ENCODE data around the gene PITPNB. TPM values are rescaled to one million over a fixed set of nuclear protein-coding genes. Genes with fewer than 3 reads are reported as not detected.

Gene PITPNB
- total and polyA plus RNA-seq, 2 experiments from 2014 or later = 50.9 to 56.0 TPM

DNA sequence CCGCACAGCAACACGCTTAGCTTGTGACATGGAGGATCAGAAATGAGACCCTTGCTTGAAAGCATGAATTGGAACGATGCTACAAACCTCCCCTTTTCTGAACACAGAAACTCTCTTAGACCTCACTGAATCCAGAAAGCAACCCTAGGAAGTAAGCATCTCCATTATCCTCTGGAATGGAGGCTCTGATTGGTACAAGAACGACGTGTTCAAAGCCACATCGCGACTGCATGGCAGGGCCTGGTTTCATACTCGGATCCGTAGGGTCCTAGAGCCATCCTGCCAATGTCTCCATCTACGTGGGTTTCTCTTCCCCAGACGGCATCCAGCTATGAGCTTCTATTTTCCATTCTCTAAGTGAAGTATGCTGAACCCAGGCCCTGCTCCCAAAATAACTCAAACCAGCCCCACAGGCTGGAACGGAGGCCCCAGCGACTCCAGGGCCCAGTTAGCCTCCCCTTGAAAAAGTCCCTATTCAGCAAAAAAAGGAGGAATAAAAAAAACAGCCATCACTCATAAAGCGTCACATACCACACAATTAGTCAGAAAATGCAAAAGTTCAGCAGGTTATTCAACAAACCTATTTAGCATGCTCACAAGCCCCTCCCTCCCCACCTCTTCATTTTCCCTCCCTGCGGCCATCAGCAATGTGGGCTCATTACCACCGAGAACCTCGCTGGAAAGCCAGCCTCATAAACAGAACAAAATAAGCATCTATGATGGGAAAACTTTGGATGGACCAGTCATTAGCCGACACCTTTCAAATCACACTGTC lies 110.4 kb downstream of the PITPNB start:
- H3K27me3 ChIP-seq (ENCODE audit: insufficient read depth) = peaks cover 11% of the 10 kb centered on the region
- H3K27me3 Mint-ChIP-seq (ENCODE audit: insufficient read depth, low read depth, poor library complexity) = peaks cover 20% of the 10 kb centered on the region
- no peak for TF ChIP-seq POLR2AphosphoS5 (IDR thresholded peaks at IDR 0.05; ENCODE audit: low read depth)
- TF ChIP-seq ZNF114 (CRISPR knock-in tag; IDR thresholded peaks at IDR 0.05) = no peak
- TF ChIP-seq, protein P1, sequence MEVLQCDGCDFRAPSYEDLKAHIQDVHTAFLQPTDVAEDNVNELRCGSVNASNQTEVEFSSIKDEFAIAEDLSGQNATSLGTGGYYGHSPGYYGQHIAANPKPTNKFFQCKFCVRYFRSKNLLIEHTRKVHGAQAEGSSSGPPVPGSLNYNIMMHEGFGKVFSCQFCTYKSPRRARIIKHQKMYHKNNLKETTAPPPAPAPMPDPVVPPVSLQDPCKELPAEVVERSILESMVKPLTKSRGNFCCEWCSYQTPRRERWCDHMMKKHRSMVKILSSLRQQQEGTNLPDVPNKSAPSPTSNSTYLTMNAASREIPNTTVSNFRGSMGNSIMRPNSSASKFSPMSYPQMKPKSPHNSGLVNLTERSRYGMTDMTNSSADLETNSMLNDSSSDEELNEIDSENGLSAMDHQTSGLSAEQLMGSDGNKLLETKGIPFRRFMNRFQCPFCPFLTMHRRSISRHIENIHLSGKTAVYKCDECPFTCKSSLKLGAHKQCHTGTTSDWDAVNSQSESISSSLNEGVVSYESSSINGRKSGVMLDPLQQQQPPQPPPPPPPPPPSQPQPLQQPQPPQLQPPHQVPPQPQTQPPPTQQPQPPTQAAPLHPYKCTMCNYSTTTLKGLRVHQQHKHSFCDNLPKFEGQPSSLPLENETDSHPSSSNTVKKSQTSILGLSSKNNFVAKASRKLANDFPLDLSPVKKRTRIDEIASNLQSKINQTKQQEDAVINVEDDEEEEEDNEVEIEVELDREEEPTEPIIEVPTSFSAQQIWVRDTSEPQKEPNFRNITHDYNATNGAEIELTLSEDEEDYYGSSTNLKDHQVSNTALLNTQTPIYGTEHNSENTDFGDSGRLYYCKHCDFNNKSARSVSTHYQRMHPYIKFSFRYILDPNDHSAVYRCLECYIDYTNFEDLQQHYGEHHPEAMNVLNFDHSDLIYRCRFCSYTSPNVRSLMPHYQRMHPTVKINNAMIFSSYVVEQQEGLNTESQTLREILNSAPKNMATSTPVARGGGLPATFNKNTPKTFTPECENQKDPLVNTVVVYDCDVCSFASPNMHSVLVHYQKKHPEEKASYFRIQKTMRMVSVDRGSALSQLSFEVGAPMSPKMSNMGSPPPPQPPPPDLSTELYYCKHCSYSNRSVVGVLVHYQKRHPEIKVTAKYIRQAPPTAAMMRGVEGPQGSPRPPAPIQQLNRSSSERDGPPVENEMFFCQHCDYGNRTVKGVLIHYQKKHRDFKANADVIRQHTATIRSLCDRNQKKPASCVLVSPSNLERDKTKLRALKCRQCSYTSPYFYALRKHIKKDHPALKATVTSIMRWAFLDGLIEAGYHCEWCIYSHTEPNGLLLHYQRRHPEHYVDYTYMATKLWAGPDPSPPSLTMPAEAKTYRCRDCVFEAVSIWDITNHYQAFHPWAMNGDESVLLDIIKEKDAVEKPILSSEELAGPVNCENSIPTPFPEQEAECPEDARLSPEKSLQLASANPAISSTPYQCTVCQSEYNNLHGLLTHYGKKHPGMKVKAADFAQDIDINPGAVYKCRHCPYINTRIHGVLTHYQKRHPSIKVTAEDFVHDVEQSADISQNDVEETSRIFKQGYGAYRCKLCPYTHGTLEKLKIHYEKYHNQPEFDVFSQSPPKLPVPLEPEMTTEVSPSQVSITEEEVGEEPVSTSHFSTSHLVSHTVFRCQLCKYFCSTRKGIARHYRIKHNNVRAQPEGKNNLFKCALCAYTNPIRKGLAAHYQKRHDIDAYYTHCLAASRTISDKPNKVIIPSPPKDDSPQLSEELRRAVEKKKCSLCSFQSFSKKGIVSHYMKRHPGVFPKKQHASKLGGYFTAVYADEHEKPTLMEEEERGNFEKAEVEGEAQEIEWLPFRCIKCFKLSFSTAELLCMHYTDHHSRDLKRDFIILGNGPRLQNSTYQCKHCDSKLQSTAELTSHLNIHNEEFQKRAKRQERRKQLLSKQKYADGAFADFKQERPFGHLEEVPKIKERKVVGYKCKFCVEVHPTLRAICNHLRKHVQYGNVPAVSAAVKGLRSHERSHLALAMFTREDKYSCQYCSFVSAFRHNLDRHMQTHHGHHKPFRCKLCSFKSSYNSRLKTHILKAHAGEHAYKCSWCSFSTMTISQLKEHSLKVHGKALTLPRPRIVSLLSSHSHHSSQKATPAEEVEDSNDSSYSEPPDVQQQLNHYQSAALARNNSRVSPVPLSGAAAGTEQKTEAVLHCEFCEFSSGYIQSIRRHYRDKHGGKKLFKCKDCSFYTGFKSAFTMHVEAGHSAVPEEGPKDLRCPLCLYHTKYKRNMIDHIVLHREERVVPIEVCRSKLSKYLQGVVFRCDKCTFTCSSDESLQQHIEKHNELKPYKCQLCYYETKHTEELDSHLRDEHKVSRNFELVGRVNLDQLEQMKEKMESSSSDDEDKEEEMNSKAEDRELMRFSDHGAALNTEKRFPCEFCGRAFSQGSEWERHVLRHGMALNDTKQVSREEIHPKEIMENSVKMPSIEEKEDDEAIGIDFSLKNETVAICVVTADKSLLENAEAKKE (CRISPR knock-in tag; IDR thresholded peaks at IDR 0.05) = no peak
- TF ChIP-seq CREB1 (CRISPR knock-in tag; IDR thresholded peaks at IDR 0.05; ENCODE audit: low read depth) = no peak
- no peak for TF ChIP-seq STAT1 (IDR thresholded peaks at IDR 0.05; ENCODE audit: unreplicated experiment)
- no peak for TF ChIP-seq EZH2phosphoT487 (IDR thresholded peaks at IDR 0.05; ENCODE audit: unreplicated experiment)
- TF ChIP-seq NANOG (IDR thresholded peaks at IDR 0.05; ENCODE audit: borderline replicate concordance) = no peak
- TF ChIP-seq, protein P2, sequence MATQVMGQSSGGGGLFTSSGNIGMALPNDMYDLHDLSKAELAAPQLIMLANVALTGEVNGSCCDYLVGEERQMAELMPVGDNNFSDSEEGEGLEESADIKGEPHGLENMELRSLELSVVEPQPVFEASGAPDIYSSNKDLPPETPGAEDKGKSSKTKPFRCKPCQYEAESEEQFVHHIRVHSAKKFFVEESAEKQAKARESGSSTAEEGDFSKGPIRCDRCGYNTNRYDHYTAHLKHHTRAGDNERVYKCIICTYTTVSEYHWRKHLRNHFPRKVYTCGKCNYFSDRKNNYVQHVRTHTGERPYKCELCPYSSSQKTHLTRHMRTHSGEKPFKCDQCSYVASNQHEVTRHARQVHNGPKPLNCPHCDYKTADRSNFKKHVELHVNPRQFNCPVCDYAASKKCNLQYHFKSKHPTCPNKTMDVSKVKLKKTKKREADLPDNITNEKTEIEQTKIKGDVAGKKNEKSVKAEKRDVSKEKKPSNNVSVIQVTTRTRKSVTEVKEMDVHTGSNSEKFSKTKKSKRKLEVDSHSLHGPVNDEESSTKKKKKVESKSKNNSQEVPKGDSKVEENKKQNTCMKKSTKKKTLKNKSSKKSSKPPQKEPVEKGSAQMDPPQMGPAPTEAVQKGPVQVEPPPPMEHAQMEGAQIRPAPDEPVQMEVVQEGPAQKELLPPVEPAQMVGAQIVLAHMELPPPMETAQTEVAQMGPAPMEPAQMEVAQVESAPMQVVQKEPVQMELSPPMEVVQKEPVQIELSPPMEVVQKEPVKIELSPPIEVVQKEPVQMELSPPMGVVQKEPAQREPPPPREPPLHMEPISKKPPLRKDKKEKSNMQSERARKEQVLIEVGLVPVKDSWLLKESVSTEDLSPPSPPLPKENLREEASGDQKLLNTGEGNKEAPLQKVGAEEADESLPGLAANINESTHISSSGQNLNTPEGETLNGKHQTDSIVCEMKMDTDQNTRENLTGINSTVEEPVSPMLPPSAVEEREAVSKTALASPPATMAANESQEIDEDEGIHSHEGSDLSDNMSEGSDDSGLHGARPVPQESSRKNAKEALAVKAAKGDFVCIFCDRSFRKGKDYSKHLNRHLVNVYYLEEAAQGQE (IDR thresholded peaks at IDR 0.05; ENCODE audit: unreplicated experiment) = no peak
- TF ChIP-seq EZH2 (IDR thresholded peaks at IDR 0.05; ENCODE audit: low read depth, unreplicated experiment) = no peak
- TF ChIP-seq ZNF331 (CRISPR knock-in tag; IDR thresholded peaks at IDR 0.05; ENCODE audit: low read depth) = no peak
- TF ChIP-seq JUNB (IDR thresholded peaks at IDR 0.05; ENCODE audit: unreplicated experiment) = no peak
- no peak for TF ChIP-seq CTCF (conservative IDR thresholded peaks at IDR 0.05; ENCODE audit: low read depth in 2 of 2)
- TF ChIP-seq ETS1 (IDR thresholded peaks at IDR 0.05) = no peak
- H3K9me3 Mint-ChIP-seq = no peaks in the 10 kb centered on the region
- no peak overlapping the region for H3K4me2 ChIP-seq
- no peaks in the 10 kb centered on the region for H3K79me2 ChIP-seq (replicated peaks; ENCODE audit: insufficient read depth)
- no peak for ATAC-seq
- H3K9me2 ChIP-seq (ENCODE audit: insufficient read depth) = no peaks in the 10 kb centered on the region
- H3F3A ChIP-seq (replicated peaks; ENCODE audit: low read depth) = 0 out of 2 replicates have a peak, but pooled peaks cover 2% of the 10 kb centered on the region
- no peak overlapping the region for H3K27ac ChIP-seq (ENCODE audit: low read depth)
- no peaks in the 10 kb centered on the region; the same call in 1 of the 2 replicates for H3K36me3 ChIP-seq (ENCODE audit: insufficient read depth)
- H3K4me1 Mint-ChIP-seq = peaks cover 26% of the 10 kb centered on the region
- no peaks in the 10 kb centered on the region for H4K20me1 ChIP-seq (replicated peaks; ENCODE audit: insufficient read depth)
- H3K4me3 ChIP-seq = no peak overlapping the region
- no peak overlapping the region for H2AFZ ChIP-seq
- DNase-seq (ENCODE audit: low spot score) = no peak
- H3K27ac Mint-ChIP-seq = no peak overlapping the region
- H3K36me3 Mint-ChIP-seq (ENCODE audit: low read depth) = no peaks in the 10 kb centered on the region; the same call in 2 of the 3 replicates
- no peak overlapping the region for H3K4me3 Mint-ChIP-seq
- peaks cover 13% of the 10 kb centered on the region for H3K4me1 ChIP-seq (ENCODE audit: insufficient read depth)
